ENCODE data around the gene PPARD. TPM values are rescaled to one million over a fixed set of nuclear protein-coding genes. Genes with fewer than 3 reads are reported as not detected.
A peak's percentile ranks its signal among the peaks of the same experiment; 100 is the strongest.

PPARD gene
- total RNA-seq, 1 donor from 2014 or later: 33.8 TPM

DNA sequence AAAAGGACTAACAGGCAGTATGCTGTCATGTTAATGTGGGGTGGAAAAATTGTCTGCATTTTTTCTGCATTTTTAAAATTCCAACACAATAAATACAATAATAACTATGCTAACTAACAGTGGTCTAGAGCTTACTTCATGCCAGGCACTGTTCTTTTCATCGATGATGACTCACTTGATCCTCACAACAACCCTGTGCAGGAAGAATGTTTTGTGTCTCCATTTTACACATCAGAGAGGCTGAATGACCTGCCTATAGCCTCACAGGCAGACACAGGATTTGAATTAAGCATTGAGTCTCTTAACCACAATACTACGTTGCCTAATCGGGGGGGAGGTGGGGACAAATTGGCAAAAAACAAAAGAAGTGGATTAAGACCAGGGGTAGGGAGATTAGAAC lies 82.9 kb downstream of the PPARD start:
- Mint-ChIP-seq H3K4me1 (ENCODE audit: unreplicated experiment) (peaks cover 57% of the 10 kb centered on the region), H3K27me3 (ENCODE audit: unreplicated experiment) (no peaks in the 10 kb centered on the region), H3K4me3 (ENCODE audit: unreplicated experiment) (no peak overlapping the region), H3K9me3 (ENCODE audit: unreplicated experiment) (no peaks in the 10 kb centered on the region), H3K27ac (ENCODE audit: unreplicated experiment) (peak overlapping the region; percentile 92), H3K36me3 (ENCODE audit: unreplicated experiment) (peaks cover 19% of the 10 kb centered on the region)
- TF ChIP-seq, protein P1, sequence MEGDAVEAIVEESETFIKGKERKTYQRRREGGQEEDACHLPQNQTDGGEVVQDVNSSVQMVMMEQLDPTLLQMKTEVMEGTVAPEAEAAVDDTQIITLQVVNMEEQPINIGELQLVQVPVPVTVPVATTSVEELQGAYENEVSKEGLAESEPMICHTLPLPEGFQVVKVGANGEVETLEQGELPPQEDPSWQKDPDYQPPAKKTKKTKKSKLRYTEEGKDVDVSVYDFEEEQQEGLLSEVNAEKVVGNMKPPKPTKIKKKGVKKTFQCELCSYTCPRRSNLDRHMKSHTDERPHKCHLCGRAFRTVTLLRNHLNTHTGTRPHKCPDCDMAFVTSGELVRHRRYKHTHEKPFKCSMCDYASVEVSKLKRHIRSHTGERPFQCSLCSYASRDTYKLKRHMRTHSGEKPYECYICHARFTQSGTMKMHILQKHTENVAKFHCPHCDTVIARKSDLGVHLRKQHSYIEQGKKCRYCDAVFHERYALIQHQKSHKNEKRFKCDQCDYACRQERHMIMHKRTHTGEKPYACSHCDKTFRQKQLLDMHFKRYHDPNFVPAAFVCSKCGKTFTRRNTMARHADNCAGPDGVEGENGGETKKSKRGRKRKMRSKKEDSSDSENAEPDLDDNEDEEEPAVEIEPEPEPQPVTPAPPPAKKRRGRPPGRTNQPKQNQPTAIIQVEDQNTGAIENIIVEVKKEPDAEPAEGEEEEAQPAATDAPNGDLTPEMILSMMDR (IDR thresholded peaks at IDR 0.05): no peak
- DNase-seq (ENCODE audit: extremely low spot score, unreplicated experiment): no peak

DNA sequence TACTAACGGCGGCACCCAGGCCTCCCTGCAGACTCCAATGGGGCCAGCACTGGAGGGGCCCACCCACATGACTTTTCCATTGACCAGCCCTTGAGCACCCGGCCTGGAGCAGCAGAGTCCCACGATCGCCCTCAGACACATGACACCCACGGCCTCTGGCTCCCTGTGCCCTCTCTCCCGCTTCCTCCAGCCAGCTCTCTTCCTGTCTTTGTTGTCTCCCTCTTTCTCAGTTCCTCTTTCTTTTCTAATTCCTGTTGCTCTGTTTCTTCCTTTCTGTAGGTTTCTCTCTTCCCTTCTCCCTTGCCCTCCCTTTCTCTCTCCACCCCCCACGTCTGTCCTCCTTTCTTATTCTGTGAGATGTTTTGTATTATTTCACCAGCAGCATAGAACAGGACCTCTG lies 83.7 kb downstream of the PPARD start:
- Mint-ChIP-seq H3K36me3 (ENCODE audit: unreplicated experiment) (peaks cover 19% of the 10 kb centered on the region), H3K27ac (ENCODE audit: unreplicated experiment) (peak overlapping the region; percentile 92), H3K9me3 (ENCODE audit: unreplicated experiment) (no peaks in the 10 kb centered on the region), H3K27me3 (ENCODE audit: unreplicated experiment) (no peaks in the 10 kb centered on the region), H3K4me1 (ENCODE audit: unreplicated experiment) (peaks cover 54% of the 10 kb centered on the region), H3K4me3 (ENCODE audit: unreplicated experiment) (peak overlapping the region; percentile 27)
- TF ChIP-seq, protein P1 (IDR thresholded peaks at IDR 0.05): no peak
- no peak for DNase-seq (ENCODE audit: extremely low spot score, unreplicated experiment)

DNA sequence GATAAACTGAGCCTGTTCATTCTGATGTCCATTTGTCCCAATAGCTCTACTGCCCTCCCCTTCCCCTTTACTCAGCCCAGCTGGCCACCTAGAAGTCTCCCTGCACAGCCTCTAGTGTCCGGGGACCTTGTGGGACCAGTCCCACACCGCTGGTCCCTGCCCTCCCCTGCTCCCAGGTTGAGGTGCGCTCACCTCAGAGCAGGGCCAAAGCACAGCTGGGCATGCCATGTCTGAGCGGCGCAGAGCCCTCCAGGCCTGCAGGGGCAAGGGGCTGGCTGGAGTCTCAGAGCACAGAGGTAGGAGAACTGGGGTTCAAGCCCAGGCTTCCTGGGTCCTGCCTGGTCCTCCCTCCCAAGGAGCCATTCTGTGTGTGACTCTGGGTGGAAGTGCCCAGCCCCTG lies 85.1 kb downstream of the PPARD start:
- peak overlapping the region; percentile 92 for H3K27ac Mint-ChIP-seq (ENCODE audit: unreplicated experiment)

DNA sequence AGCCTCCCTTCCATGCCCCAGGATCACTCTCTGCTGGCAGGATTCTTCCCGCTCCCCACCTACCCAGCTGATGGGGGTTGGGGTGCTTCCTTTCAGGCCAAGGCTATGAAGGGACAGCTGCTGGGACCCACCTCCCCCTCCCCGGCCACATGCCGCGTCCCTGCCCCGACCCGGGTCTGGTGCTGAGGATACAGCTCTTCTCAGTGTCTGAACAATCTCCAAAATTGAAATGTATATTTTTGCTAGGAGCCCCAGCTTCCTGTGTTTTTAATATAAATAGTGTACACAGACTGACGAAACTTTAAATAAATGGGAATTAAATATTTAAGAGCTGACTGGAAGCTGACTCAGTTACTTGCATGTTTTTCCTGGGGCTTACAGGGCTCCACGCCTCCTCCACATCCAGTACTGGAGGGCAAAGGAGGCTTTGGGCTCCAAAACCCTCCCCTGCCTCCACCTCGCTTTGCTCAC lies 85.5 kb downstream of the PPARD start:
- TF ChIP-seq, protein P1 (IDR thresholded peaks at IDR 0.05): no peak
- peaks cover 15% of the 10 kb centered on the region for H3K36me3 Mint-ChIP-seq (ENCODE audit: unreplicated experiment)
- no peak for DNase-seq (ENCODE audit: extremely low spot score, unreplicated experiment)
- H3K4me3 Mint-ChIP-seq (ENCODE audit: unreplicated experiment): peak overlapping the region; percentile 62
- H3K9me3 Mint-ChIP-seq (ENCODE audit: unreplicated experiment): no peaks in the 10 kb centered on the region
- peaks cover 52% of the 10 kb centered on the region for H3K4me1 Mint-ChIP-seq (ENCODE audit: unreplicated experiment)
- H3K27me3 Mint-ChIP-seq (ENCODE audit: unreplicated experiment): no peaks in the 10 kb centered on the region
- H3K27ac Mint-ChIP-seq (ENCODE audit: unreplicated experiment): peak overlapping the region; percentile 92

More for the DNA sequence above, 85.1 kb downstream of the PPARD start:
- DNase-seq (ENCODE audit: extremely low spot score, unreplicated experiment): no peak
- peaks cover 15% of the 10 kb centered on the region for H3K36me3 Mint-ChIP-seq (ENCODE audit: unreplicated experiment)
- peaks cover 52% of the 10 kb centered on the region for H3K4me1 Mint-ChIP-seq (ENCODE audit: unreplicated experiment)
- H3K27me3 Mint-ChIP-seq (ENCODE audit: unreplicated experiment): no peaks in the 10 kb centered on the region
- peak overlapping the region; percentile 45 for H3K4me3 Mint-ChIP-seq (ENCODE audit: unreplicated experiment)
- no peaks in the 10 kb centered on the region for H3K9me3 Mint-ChIP-seq (ENCODE audit: unreplicated experiment)
- TF ChIP-seq, protein P1 (IDR thresholded peaks at IDR 0.05): no peak

DNA sequence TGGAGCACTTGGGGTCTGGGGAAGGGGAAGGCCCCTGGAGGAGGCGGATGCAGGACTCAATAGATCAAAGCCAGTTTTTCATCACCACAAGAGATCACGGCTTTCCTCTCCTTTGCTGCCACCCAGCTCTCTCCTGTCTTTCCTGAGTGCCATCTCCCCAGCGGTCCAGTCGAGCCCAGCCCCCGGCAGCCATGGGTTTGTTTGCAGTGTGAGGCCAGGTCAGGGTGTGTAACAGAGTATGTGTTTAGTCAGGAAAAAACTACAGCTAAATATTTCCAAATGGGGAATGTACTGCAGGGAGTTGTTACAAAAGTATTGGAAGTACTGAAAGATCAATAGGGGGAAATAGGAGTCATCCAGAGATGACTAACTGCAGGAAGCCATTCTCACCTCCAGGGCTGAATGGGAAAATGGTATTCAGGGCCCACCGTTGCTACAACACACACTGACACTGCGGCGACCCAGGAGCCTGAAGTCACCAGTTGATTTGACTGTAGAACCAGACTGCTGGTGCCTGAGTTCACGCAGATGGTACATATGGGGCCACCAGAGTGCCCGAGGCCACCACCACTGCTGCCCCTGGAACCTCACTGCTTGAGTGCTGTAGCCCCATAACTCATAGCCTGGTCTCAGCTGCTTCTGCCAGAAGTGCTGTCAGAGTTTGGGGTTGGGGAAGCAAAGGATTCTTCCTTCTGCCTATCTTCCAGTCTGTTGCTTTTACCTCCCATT lies 86.2 kb downstream of the PPARD start:
- DNase-seq (ENCODE audit: extremely low spot score, unreplicated experiment): no peak
- peaks cover 52% of the 10 kb centered on the region for H3K4me1 Mint-ChIP-seq (ENCODE audit: unreplicated experiment)
- H3K27me3 Mint-ChIP-seq (ENCODE audit: unreplicated experiment): no peaks in the 10 kb centered on the region
- TF ChIP-seq, protein P1 (IDR thresholded peaks at IDR 0.05): no peak
- H3K36me3 Mint-ChIP-seq (ENCODE audit: unreplicated experiment): peaks cover 15% of the 10 kb centered on the region
- H3K27ac Mint-ChIP-seq (ENCODE audit: unreplicated experiment): peak overlapping the region; percentile 92
- H3K9me3 Mint-ChIP-seq (ENCODE audit: unreplicated experiment): no peaks in the 10 kb centered on the region
- H3K4me3 Mint-ChIP-seq (ENCODE audit: unreplicated experiment): peak overlapping the region; percentile 62
